ENCODE results near the gene ELOVL1.
A peak's percentile ranks its signal among the peaks of the same experiment; 100 is the strongest.
"Not testable (repeated sequence)": the region's sequence is repeated elsewhere in the genome, so short reads cannot be mapped to it uniquely, and the experiment has no call there.

Gene ELOVL1

GRCh38 chr1:43367904-43368645 lies at the start of gene ELOVL1:
Gene ELOVL1 (minus strand): TSS chr1:43368011. CDS start chr1:43365609, 2,402 bp downstream.
- DNase-seq (ENCODE audit: low read depth): peak; percentile 89

GRCh38 chr1:43415901-43416300 lies 48.1 kb upstream of the ELOVL1 start:
- DNase-seq (ENCODE audit: low read depth): no peak

- peak; percentile 51 for DNase-seq (ENCODE audit: low read depth)
Observed at GRCh38 chr1:43414634-43415223, 46.9 kb upstream of the ELOVL1 start.

- DNase-seq (ENCODE audit: low read depth): not testable (repeated sequence)
Observed at GRCh38 chr1:43413426-43413825, 45.6 kb upstream of the ELOVL1 start.

- DNase-seq (ENCODE audit: low read depth): no peak
Observed at GRCh38 chr1:43410571-43410970, 42.8 kb upstream of the ELOVL1 start.

- no peak for DNase-seq (ENCODE audit: low read depth)
Observed at GRCh38 chr1:43405876-43406234, 38.0 kb upstream of the ELOVL1 start.

- DNase-seq (ENCODE audit: low read depth): no peak
Observed at GRCh38 chr1:43405219-43405875, 37.5 kb upstream of the ELOVL1 start.

GRCh38 chr1:43404353-43404752 lies 36.5 kb upstream of the ELOVL1 start:
- no peak for DNase-seq (ENCODE audit: low read depth)

- DNase-seq (ENCODE audit: low read depth): no peak
Observed at GRCh38 chr1:43402089-43402865, 34.5 kb upstream of the ELOVL1 start.

GRCh38 chr1:43400441-43400840 lies 32.6 kb upstream of the ELOVL1 start:
- DNase-seq (ENCODE audit: low read depth): not testable (repeated sequence)

GRCh38 chr1:43398227-43398626 lies 30.4 kb upstream of the ELOVL1 start:
- no peak for DNase-seq (ENCODE audit: low read depth)

GRCh38 chr1:43396059-43396458 lies 28.2 kb upstream of the ELOVL1 start:
- no peak for DNase-seq (ENCODE audit: low read depth)

- no peak for DNase-seq (ENCODE audit: low read depth)
Observed at GRCh38 chr1:43395523-43395922, 27.7 kb upstream of the ELOVL1 start.

- DNase-seq (ENCODE audit: low read depth): no peak
Observed at GRCh38 chr1:43392702-43393101, 24.9 kb upstream of the ELOVL1 start.

GRCh38 chr1:43389326-43390313 lies 21.8 kb upstream of the ELOVL1 start, which contains the start of the genes MED8 and SZT2:
Gene MED8 (minus strand): TSS chr1:43389800. CDS start chr1:43389764, 36 bp downstream.
Gene SZT2 (plus strand): TSS chr1:43389899. CDS start chr1:43389969, 70 bp downstream.
- DNase-seq (ENCODE audit: low read depth): peak; percentile 92

- no peak for DNase-seq (ENCODE audit: low read depth)
Observed at GRCh38 chr1:43388613-43389012, 20.8 kb upstream of the ELOVL1 start.

- DNase-seq (ENCODE audit: low read depth): no peak
Observed at GRCh38 chr1:43387976-43388599, 20.3 kb upstream of the ELOVL1 start.

- no peak for DNase-seq (ENCODE audit: low read depth)
Observed at GRCh38 chr1:43386676-43387075, 18.9 kb upstream of the ELOVL1 start.

- no peak for DNase-seq (ENCODE audit: low read depth)
Observed at GRCh38 chr1:43383449-43383848, 15.6 kb upstream of the ELOVL1 start.

- DNase-seq (ENCODE audit: low read depth): no peak
Observed at GRCh38 chr1:43382027-43382779, 14.4 kb upstream of the ELOVL1 start.

Measured in activated T-cell treated with anti-CD3 and anti-CD28 coated beads for 24 hours (primary cell).